Stimulated activated CD8-positive, alpha-beta memory T cell treated with anti-CD3 and anti-CD28 coated beads, Interleukin-7, amount 100 ng/mL, for 4 hours (primary cell): ENCODE data around the gene ANKRD33B.
"Not testable (repeated sequence)": the region's sequence is repeated elsewhere in the genome, so short reads cannot be mapped to it uniquely, and the experiment has no call there.

Experiments used
- DNase-seq, 2 donors: peaks; one replicate each; pipeline ENCODE4 v3.0.0-alpha.2; 2020; ENCODE audit warnings: low read depth in 2 of 2

The ANKRD33B gene

DNA sequence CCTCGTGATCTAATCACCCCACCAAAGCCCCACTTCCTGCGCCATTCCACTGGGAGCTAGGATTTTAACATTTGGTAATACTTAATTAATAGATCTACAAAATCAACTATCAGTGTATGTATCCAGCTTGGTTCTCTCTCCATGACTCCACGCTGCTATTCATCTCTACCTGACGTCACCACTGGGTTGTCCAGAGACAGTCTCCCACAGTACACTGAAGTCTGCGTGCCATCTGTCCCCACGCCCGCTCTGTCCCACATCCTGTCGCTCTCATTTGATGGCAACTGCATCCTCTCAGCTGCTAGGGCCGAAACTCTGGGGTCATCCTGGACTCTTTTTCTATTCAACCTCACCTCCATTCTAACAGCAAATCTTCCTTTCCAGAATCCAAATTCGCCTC, 53.2 kb downstream of the ANKRD33B start:
- no peak for DNase-seq

DNA sequence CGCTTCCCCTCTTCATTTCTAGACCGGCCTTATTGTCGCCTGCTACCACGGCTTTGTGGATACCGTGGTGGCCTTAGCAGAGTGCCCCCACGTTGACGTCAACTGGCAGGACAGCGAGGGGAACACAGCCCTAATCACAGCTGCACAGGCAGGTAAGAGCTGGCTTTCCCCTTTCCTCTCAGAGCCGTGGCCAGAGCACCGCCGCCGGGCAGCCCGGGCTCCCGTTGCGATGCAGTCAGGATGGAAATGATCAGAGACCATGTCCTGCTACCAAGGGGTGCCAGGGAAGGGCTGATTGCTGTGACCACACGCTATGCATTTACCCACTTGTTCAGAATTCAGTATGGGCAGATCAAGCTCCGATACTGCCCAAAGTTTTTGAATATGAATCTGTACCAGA, 54.4 kb downstream of the ANKRD33B start:
- DNase-seq = no peak

DNA sequence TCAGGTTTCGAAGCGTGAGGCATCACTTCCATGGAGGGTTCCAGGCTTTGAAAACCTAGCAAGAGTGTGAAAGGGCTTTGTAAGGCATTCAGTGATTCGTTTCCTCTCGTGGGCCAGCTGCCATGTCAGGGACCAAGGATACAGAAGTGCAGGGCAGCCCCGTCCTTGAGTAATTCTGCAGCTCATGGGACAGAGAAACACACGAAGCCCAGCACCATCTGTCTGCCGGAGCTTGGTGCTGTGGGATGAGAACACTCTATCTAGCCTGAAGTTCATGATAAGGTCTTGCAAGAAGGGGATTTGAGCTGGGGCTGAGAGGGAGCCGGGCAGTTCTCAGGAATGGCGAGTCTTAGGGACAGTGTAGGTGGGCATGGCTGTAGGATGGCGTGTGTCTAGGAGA, 55.8 kb downstream of the ANKRD33B start:
- DNase-seq = no peak

DNA sequence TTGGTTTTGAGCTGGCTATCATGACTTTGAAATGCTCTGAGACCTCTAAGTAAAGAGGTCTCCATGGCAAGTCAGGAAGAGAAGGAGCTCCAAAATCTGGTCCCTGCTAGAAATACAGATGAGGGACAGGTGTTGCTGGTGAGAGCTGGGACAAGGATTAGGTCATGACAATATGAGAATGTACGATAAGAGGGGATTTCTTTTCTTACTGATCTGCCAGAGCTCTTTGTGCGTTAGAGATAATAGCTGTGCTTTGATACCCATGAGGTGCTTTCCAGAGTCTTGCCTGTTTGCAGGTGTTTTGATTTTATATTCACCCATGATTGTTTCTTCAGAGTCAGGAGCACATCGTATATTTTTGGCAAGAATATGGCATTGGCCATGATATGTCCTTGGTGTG, 56.5 kb downstream of the ANKRD33B start:
- DNase-seq = no peak

DNA sequence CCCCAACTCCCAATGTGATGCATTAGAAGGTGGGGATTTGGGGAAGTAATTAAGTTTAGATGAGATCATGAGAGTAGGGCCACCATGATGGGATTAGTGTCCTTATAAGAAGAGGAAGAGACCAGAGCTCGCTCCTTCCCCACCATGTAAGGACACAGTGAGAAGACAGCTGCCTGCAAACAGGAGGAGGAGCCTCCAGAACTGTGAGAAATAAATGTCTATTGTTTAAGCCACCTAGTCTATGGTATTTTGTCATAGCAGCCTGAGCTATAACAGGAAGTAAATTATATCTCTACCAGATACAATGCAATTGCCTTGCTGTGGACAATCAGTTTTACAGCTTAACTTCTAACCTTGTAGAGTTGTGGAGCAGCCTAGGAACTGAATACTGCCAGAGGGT, 58.0 kb downstream of the ANKRD33B start:
- no peak for DNase-seq

DNA sequence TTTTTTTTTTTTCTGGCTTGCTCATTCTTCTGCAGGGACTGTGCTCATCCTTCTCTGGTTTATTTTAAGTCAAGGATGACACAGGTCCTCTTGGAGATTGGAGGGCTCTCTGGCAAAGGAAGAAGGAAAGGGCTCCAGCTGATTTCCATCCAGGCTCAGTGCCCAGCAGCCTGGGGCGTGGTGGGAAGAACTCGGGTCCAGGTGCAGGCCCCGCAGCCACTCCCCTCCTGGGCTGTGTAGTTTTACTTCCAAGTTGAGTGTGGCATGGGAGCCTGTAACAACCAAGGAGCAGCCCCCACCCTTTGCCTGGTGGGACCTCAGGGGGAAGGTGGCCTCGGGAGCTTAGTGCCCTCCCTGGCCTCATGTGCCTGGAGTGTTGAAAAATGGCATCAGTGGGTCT, 58.9 kb downstream of the ANKRD33B start:
- no peak for DNase-seq

DNA sequence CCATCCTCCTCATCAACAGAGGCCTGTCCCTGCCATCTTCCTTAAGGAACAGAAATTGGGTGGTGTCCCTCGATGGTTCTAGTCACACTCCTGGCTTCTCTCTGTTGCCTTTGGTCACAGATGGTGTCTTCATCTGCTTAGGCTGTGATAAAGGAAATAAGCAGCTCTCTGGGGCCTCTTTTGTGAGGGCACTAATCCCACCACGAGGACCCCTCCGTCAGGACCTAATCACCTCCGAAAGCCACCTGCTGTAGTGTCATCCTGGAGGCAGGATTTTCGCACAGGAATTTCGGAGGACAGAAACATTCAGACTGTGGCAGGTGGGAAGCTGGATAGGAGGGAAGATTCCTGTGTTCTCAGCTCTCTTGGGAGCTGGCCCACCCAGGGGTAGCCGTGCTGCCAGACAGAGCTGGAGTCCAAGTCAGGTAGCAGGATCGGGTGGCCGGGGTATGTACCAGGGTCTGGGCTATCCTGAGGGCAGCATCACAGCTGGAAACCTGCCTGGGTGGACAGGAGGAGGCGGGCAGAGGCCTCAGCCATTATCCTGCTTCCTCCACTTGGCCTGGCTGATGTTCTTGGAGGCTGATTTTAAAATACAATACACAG, 59.5 kb downstream of the ANKRD33B start:
- DNase-seq = no peak

DNA sequence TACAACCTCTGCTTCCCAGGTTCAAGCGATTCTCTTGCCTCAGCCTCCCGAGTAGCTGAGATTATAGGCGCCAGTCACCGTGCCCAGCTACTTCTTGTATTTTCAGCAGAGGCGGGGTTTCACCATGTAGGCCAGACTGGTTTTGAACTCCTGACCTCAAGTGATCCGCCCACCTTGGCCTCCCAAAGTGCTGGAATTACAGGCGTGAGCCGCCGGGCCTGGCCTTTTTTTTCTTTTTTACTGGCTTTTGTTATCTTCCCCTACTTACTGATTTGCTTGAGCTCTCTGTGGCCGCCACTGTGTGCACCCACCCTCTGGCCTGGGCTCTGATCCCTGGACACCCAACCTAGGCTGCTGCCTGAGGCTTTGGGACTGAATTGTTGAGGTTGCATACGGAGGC, 60.3 kb downstream of the ANKRD33B start:
- no peak for DNase-seq

DNA sequence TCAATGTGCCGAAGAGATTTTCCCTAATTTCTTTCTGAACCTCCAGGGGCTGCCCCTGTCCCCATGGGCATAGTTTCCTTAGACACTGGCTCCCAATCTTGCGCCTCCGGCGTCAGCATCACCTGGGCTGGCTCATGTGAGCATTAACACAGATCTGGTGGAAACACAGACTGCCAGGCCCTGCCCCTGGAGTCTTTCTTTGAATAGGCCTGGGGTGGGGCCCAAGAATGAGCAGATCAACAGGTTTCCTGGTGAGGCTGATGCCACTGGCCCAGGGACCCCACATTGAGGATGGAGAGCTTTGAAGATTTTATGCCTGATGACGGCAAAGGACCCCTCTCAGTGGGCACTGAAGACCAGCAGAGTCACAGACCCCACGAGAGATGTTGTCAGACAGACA, 60.8 kb downstream of the ANKRD33B start:
- no peak for DNase-seq

DNA sequence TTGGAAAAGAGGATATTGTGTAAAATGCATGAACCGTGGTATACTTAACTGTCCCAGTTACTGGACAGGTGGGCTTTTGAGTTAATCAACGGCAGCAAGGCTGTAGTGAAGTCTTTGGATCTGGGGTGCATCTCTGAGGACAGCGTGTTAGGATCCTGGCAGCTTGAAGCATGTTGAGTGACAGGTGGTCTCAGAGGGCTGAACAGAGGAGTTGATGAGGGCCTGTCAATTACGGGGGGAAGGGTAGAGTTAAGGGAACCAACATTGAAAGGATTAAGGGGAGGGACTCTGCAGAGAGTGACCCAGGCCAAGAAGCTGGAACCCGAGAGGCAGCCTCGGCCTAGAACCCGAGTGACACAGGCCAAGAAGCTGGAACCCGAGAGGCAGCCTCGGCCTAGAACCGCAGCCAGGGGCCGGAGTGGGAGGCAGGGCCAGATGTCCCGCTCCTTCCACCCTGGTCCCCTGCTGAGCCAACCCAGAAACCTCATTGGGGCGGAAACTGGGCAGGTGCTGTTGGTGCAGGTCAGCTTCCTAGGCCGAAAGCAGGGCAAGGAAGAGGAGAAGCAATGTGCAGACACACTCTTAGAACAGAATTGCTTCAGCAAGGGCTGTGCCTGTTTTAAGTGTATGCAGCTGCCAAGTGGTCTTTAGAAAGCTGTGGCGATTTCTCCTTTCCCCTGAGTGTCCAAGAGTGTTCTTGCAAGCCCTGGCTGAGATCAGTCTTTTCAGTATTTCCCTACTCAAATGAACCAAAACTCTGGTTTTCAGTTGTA, 62.0 kb downstream of the ANKRD33B start:
- DNase-seq = no peak

DNA sequence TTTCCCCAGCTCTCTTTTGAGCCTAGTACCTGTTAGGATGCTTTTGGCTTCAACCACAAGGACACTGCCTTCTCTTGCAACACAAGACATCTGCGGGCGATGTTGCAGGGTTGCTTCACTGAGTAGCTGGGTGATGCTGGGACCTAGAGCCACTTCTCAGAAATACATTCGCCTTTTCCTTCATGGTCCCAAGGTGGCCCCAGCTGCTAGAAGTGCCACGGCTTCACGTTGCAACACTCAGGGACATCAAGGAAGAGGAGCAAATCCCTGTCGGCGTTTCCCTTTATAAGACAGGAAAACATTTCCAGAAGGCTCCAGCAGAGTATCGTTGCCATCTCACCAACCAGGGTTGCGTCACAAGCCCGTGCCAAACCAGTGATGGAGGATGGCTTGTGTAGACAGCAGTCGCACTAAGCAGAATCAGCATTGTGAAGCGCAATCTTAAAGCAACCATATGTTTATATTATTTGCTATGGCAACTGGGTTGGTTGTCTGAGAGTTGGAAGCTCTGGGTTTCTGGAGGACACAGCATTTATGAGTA, 62.7 kb downstream of the ANKRD33B start:
- no peak for DNase-seq

DNA sequence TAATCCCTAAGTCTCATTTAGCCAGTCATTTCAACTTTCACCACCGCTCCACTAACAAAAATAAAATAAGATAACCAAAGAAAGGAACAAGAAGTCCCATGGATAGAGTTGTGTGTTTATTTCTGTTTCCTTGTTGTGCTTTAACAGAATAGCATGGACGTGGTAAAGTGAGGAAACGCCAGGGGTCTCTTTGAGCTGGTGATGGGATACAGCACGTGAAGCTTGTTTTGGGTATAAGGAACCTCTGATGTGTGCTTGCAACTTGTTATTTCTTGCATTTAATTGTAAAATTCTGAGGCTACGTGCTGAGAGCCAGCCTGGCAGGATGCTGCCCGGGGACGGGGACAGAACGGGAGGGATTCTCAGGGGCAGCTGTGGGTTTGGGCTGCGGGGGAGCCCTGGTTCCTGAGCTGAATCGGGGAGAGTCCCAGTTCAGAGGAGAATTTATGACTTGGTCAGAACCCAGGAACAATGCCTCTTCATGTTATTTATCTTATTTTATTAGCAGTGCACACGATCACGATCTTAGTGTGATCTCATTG, 63.4 kb downstream of the ANKRD33B start:
- DNase-seq = no peak

DNA sequence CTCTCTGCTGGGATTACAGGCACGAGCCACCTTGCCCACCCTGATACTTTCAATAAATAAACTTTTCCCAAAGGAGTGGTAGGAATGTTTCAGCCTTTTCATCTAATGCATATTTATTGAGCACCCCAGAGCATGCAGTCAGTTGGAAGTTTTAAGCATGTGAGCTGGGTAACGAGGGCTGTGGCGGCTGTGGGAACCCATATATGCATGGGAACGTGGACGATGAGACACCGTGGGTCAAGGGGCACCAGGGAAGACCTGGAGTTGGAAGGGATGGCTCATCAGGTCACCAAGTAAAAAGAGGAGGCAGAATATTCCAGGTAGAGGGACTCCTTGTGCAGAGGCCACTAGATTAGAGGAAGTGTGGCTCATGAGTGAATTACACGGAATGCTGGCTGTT, 64.7 kb downstream of the ANKRD33B start:
- no peak for DNase-seq

DNA sequence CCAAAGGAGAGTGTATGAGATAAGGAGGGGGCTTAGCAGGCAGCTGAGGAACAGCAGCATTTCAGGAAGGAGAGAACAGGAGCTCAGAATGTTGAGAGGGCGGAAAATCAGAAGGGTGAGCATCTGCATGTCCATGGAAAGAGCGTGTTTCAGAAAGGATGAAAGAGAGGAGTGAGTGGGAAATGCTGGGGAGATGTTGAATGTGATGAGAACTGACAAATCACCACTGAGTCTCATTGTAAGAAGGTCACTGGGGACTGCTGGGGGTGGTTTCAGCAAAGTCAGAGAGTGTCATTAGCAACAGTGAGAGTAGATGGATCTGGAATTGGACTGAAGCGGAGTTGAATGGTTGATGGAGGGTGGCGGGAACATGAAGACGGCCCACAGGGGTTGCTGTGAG, 65.8 kb downstream of the ANKRD33B start:
- no peak for DNase-seq

DNA sequence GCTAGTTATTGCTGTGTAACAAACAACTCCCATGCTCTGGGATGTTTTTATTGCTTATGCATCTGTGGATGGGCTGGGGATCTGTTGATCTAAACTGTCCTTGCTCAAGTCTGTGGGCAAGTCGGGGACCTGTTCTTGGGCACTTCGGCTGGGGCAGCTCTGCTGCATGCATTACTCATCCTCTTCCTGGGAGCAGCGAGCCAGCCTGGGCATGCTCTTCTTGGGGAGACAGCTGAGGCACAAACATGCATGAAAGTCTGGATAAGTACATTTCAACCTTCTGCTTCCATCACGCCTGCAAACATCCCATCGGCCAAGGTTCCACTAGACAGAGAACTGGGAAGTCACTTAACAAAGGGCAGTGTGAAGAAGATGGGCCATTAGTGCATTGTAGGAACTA, 66.3 kb downstream of the ANKRD33B start:
- no peak for DNase-seq

DNA sequence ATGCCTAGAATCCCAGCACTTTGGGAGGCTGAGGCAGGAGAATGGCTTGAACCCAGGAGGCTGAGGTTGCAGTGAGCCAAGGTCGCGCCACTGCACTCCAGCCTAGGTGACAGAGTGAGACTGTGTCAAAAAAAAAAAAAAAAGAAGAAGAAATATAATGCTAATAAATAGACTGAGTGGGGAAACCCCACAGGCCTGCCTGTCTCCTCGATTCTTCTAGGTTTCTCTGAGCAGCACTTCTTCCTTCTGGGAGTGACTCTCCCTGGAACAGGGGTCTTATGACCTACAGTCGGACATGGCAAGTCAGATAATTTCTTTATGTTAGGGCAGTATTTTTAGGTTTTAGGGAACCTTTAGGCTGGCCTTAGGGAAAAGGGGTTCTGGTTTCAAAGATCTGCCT, 66.9 kb downstream of the ANKRD33B start:
- DNase-seq = not testable (repeated sequence)

DNA sequence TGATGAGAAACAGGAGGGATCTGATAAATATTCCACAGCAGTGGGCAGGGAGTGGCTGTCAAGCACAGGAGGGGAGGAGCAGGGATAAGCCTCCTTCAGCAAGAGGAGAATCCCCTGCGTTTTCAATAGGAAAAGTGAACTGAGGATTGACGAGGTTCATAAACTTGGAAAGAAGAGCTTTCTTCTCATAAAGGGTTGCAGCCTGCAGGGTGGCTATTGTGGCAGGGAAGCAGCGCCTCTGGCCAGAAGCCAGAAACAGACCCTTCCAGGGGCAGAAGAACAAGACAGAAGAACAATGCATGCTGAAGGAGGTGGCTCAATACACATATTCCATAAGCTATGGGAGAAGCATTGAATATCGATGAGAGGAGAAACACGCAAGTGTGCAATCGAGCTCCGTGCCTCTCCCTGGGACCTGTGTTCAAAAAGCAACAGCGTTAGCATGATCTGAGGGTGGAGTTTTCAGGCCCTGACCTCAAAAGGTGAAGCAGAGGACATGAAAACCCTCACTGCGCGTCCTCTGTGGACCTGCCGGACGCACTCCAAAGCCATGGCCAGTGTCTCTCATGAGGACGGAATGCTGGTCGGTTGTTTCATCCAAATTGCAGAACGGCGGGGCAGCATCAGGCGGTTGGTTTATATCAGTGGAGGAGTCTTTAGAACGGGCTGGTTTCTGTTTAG, 67.6 kb downstream of the ANKRD33B start:
- DNase-seq = no peak

DNA sequence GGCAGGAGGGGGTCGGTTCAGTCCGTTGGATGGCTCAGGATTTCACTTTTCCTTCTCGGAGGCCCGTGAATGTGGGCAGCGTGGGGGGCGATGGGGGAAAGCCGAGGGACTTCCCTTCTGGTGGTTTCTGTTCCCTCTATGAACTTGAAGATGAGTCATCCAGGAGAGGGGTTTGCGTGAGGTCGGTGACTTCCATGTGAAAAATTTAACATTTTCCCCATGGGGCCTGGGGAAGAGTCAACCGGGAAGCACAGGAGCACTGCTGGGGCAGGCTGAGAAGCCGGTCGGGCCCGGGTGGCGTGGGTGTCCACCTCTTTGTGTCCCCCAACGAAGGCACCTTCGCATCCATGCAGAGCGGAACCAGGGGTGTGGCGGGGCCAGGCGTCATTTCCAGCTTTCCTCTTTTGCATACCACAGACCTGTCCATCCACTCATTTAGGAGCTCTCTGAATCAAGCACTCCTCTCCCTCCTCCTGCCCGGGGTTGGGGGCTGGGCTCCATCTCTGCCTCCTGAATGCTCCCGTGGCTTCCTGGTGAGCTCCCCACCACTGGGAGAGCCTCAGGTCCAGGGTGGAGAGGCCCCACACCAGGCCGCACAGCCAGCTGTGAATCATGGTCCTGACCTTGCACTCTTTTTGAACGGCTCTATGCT, 68.4 kb downstream of the ANKRD33B start:
- peak in 1 of 2 donors; percentile 11 for DNase-seq

DNA sequence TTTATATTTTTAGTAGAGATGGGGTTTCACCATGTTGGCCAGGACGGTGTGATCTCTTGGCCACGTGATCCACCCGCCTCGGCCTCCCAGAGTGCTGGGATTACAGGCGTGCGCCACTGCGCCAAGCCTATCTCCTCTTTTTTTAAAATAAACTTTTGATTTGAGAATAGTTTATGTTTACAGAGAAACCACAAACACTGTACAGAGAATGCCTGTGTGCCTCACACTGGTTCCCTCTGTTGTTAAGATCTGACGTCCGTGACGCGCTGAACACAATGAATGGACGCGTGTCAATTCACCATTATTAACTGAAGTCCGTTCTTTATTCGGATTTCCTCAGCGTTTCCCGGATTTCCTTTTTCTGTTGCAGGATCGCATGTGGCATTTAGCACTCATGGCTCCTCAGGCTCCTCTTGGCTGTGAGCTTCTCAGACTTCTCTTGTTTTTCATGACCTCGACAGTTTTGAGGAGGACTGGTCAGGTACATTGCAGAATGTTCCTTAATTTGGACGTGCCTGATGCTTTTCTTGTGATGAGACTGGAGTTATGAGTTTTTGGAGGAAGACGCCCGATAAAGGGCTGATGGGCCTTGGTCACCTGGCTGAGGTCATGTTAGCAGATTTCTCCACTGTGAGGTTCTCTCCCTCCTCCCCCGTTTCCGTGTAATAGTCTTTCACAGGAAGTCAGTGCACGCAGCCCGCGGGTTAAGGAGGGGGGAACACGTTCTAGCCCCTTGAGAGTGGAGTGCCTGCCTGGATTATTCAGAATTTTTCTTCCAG, 69.6 kb downstream of the ANKRD33B start:
- peak in 1 of 2 donors; percentile 52 for DNase-seq

DNA sequence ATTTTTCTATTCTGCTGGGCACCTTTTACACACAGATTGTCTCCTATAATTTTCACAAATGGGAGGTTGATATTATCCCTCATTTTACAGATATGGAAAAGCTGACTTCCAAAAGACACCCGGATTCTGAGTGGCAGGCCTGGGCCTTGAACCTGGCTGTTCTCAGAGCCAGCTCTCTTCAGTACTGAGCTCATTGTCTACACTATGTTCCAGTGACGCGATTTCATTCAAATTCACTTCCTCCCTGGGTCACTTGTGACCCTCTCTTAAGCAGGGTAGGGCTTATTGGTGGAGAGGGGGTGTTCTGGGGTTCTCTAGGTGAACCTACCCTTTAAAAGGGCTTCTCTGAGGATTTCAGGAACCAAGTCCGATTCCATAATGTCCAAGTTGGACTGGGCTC, 70.2 kb downstream of the ANKRD33B start:
- no peak for DNase-seq

DNA sequence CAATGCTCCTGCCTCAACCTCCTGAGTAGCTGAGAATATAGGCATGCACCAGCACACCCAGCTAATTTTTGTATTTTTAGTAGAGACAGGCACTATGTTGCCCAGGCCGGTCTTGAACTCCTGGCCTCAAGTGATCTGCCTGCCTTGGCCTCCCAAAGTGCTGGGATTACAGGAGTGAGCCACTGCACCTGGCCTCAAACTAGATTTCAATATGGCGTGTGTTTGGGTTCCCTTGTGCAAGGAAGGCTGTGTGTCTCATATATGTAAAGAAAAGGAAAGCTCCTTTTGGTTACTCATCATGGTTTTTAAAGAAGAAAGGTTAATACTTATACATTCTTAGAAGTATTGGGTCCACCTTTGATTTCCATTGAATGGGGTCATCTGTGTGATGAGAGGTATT, 70.7 kb downstream of the ANKRD33B start:
- DNase-seq = no peak
